ENCODE measurements around the gene GNAS-AS1.

The GNAS-AS1 gene

DNA sequence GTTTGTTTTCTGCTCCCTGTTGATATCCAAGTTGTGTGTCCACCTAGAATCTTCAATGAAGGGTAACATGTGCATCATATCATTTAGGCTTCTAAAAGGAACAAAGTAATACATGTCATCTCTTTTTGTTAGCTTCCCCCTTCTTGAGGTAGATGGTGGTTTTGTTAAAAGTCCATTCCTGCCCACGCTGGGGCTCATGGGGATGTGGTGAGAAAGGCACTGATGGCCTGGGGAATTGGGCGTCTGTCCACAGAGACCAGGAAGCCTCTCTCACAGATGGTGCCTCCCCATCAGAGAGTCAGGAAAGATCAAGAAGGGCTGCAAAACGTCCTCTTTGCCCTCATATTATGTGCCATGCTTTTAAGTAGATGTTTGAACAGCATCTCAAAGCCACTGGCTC lies 34.3 kb upstream of the GNAS-AS1 start:
- DNase-seq (ENCODE audit: low read depth), result no peak

DNA sequence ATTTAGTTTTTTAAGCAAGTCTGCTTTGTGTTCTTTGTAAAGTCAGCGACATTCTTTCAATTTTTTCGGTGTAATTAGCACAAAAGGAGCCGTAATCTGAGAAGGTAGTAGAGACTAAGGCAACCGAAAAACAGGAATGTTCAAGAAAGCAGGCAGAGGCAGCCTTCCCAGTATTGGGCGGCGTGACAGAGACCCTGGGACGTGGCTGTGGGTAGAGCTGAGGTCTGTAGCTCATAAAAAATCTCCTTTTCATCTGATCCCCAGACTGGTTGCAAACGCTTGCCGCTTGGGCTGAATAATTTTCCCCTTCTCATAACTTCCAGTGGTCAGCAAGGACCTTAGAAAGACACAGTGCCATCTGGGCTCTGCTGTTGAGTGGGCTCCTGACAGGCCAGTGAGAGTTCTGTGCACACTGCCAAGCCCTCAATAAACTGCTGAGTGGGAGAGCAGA lies 32.6 kb upstream of the GNAS-AS1 start:
- no peak for DNase-seq (ENCODE audit: low read depth)

GRCh38 chr20:58882704-58883089 lies 32.0 kb upstream of the GNAS-AS1 start:
- DNase-seq (ENCODE audit: low read depth), result no peak

DNA sequence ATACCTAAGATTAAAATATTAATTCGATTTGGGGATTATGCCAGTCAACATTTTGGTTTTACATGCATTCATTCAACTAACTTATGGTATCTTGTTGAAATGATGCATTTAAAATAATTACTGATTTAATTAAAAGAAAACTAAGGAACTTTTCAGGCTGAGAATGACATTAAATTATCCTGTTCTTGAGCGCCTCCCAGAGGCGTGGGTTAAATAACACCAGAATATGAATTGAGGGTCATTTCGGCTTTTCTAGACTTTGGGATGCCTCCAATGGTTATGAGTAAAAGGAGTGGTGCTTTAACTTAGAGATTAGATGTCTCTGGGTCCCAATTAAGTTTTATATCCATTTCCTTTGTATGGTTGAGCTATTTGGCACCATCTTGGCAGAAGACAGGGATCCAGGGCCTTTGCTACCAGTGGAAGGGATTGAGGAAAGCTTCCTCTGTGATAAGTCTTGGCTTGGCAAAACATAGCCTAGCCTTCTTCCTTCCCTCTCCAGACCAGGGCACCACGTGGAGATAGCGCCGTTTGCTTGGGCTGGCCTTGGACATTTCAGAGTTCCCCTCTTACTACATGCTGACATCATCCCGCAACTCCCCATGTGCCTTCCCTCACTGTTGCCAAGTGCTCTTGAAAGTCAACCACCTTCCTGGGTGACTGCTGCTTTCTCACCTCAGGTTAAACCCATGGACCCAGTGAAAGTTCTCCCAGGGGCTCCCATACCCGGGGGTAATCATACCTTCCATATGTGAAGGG lies 30.5 kb upstream of the GNAS-AS1 start:
- no peak for DNase-seq (ENCODE audit: low read depth)

- DNase-seq (ENCODE audit: low read depth), result no peak
Measured at GRCh38 chr20:58880441-58880840, 29.7 kb upstream of the GNAS-AS1 start.

DNA sequence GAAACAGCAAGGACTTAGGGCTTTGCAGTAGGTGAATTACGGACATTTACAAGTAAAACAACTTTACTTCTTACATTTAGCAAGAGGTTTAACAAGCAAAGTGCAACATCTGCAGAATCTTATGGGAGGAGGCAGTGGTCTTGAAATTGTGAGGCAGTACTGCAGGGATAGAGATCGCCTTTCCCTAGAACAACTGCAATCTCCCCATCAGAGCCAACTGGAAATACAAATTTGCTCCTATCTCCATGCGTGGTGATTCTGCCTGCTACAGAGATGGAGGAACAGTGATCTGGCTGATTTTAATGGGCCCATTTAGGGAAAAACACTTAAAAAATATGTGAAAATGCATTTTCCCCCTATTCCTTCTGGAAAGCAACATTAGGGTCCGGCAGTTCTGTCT lies 27.7 kb upstream of the GNAS-AS1 start:
- no peak for DNase-seq (ENCODE audit: low read depth)

- no peak for DNase-seq (ENCODE audit: low read depth)
Measured at GRCh38 chr20:58877976-58878360, 27.3 kb upstream of the GNAS-AS1 start.

DNA sequence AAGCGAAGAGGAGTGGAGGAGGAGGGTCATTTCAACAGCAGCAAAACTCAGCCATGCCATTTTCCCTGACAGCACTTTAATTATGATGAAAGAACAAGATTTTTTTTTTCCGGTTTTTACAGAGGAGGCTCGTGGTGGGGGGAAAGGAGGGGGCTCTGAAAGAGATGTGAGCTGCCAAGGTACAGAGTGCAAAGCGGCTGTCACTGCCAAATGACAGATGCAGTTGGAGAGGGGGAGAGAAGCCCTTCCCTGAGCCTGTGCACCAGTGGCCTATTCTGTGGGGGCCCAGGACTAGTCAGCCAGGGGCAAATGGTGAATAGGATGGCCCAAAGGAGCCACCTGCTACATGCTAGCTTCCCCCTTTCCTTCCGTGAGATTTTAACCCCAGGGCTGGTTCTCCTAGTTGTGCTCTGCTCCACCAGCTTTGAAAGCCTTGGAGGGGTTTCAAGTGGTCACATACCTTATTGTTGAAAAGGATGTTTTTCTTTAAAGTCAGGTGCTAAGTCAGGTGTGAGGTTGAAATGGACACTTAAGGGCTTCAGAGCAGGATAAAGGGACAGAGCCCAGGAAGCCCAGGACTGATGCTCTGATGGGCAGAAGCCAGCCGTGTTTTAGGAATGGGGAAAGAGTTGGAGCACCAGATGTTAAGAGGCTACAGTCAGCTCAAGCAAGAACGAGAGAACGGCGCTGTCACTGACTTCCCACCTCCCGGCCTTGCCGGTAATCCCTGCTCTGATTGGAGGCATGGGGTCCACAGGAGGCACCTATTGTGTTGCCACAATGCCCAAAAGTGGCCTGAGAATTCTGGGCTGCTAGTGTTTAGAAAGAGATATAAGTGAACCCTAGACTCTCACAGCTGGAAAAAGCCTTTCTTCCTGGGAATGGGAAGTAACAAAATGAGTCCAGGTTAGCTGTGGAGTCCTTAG lies 26.6 kb upstream of the GNAS-AS1 start:
- DNase-seq (ENCODE audit: low read depth), result no peak

- no peak for DNase-seq (ENCODE audit: low read depth)
Measured at GRCh38 chr20:58876437-58876836, 25.7 kb upstream of the GNAS-AS1 start.

GRCh38 chr20:58875541-58876134 lies 24.9 kb upstream of the GNAS-AS1 start:
- peak; percentile 64 for DNase-seq (ENCODE audit: low read depth)

GRCh38 chr20:58875111-58875510 lies 24.4 kb upstream of the GNAS-AS1 start:
- no peak for DNase-seq (ENCODE audit: low read depth)

GRCh38 chr20:58874469-58874868 lies 23.8 kb upstream of the GNAS-AS1 start:
- no peak for DNase-seq (ENCODE audit: low read depth)

DNA sequence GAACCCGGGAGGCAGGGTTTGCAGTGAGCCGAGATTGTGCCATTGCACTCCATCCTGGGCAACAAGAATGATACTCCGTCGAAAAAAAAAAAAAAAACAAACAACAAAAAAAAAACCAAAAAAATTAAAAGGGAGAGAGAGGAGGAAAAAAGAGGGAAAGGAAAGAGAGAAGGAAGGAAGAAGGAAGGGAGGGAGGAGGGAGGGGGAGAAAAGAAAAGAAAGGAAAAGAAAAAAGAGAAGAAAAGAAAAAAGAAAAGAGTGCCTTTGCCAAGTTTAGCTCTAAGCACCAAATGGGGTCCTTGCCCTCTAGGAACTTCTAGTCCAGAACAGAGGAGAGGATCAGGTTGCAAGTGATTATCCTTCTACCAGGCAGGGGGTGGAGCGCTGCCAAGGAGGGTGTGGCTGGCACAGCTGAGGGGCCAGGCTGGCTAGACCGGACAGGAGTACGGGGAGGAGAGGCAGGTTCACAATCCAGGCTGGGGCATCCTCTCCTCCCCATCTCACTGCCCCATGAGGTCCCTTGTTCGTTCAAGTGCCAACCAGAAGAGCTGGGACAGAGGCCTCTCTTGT lies 20.9 kb upstream of the GNAS-AS1 start:
- DNase-seq (ENCODE audit: low read depth), result no peak

- DNase-seq (ENCODE audit: low read depth), result peak; percentile 35
Measured at GRCh38 chr20:58870293-58871014, 19.8 kb upstream of the GNAS-AS1 start.

- no peak for DNase-seq (ENCODE audit: low read depth)
Measured at GRCh38 chr20:58869662-58870227, 19.0 kb upstream of the GNAS-AS1 start.

GRCh38 chr20:58868795-58869194 lies 18.1 kb upstream of the GNAS-AS1 start:
- no peak for DNase-seq (ENCODE audit: low read depth)

- DNase-seq (ENCODE audit: low read depth), result no peak
Measured at GRCh38 chr20:58867211-58867610, 16.5 kb upstream of the GNAS-AS1 start.

DNA sequence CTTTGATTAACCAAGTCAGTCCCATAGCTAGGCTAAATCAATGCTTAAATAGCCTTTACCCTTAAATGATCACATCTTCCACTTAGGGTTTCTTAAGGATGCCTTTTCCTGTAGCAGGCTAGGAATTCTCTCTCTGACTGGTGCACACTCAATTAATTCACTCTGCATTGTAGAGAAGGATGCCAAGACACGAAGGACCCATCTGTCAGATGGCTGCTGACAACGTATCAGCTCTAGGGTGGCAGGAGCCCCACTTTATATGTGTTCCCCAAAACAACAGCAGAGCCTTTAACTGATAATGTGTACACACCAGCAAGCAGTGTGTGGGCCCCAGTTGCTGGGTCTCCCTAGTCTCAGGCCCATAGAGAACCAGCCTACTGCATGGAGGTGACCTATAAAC lies 15.1 kb upstream of the GNAS-AS1 start:
- DNase-seq (ENCODE audit: low read depth), result no peak

GRCh38 chr20:58864346-58864745 lies 13.6 kb upstream of the GNAS-AS1 start:
- no peak for DNase-seq (ENCODE audit: low read depth)

- DNase-seq (ENCODE audit: low read depth), result no peak
Measured at GRCh38 chr20:58863044-58863790, 12.5 kb upstream of the GNAS-AS1 start.
